HCT116 (cell line): ENCODE measurements around the gene PCAT7. TPM values are rescaled to one million over a fixed set of nuclear protein-coding genes. Genes with fewer than 3 reads are reported as not detected.
"Not testable (repeated sequence)": the region's sequence is repeated elsewhere in the genome, so short reads cannot be mapped to it uniquely, and the experiment has no call there.

Experiments
- ATAC-seq: fragments of 200-7000 bp; cut with Tn5 transposase; 2 replicates; pipeline ENCODE4 v1.9.1; 2020; ENCODE audit warnings: mild to moderate bottlenecking, moderate library complexity
- BruUV-seq: library from RNA; stranded (reverse); fragments of 400-500 nt; replicated peaks from 2 replicates; lab custom pipeline; 2021; lab: Mats Ljungman, UMichigan
- CTCF ChIA-PET: fragments of 300-600 bp; sonication (Branson Sonifier 250); formaldehyde crosslinking; loops from one replicate; lab custom pipeline; 2021; ENCODE audit warnings: antibody characterized with exemption; lab: Charles Lee
- POLR2A ChIA-PET: fragments of 300-600, 350-600 bp; sonication (Branson Sonifier 250); formaldehyde crosslinking; loops from one replicate; lab custom pipeline; 2021; ENCODE audit warnings: antibody characterized with exemption; lab: Charles Lee
- RAD21 ChIA-PET, 2 experiments: fragments of 300-600 bp; sonication (Branson Sonifier 250); formaldehyde crosslinking; loops; one replicate each; lab custom pipeline; 2023; ENCODE audit warnings: low total read pairs in 2 of 2; ENCODE audit not compliant: uncharacterized antibody in 2 of 2, unreplicated experiment in 2 of 2, low non-redundant PET in 1 of 2; lab: Charles Lee
- DNase-seq: peaks from one replicate; pipeline ENCODE4 v3.0.0-alpha.2; 2010; ENCODE audit warnings: low read depth, low spot score
- H2AFZ ChIP-seq: fragments of 200-600 bp; shearing (Covaris generic), sonication (generic); 2 replicates; pipeline ENCODE4 v1.6.1; 2017; ENCODE audit warnings: low read depth, mixed run types, mixed read lengths, antibody characterized with exemption, low read length; ENCODE audit not compliant: poor library complexity, severe bottlenecking
- H3K27ac ChIP-seq: 2 replicates; pipeline ENCODE4 v1.5.1; 2012; ENCODE audit warnings: low read depth, low read length
- H3K27me3 ChIP-seq: fragments of 200-600 bp; sonication (generic); 2 replicates; pipeline ENCODE4 v1.6.1; 2016; ENCODE audit warnings: mixed run types, low read length, mixed read lengths; ENCODE audit not compliant: insufficient read depth
- H3K36me3 ChIP-seq, 2 experiments: fragments of 200-500 bp in 1 of 2; fragments of 200-600 bp in 1 of 2; sonication (Bioruptor generic) in 1 of 2; sonication (generic) in 1 of 2; 2 replicates each; pipeline versions ENCODE4 v1.5.1 to v1.6.1; 2014 to 2016; ENCODE audit warnings: low read length in 2 of 2, inconsistent platforms in 1 of 2, mixed read lengths in 1 of 2, mixed run types in 1 of 2; ENCODE audit not compliant: insufficient read depth in 2 of 2, control insufficient read depth in 1 of 2
- H3K4me1 ChIP-seq, 2 experiments: fragments of 200-600 bp in 1 of 2; sonication (generic) in 1 of 2; 2 replicates each; pipeline versions ENCODE4 v1.5.1 to v1.6.1; 2012 to 2017; ENCODE audit warnings: low read length in 2 of 2, inconsistent platforms in 1 of 2, mild to moderate bottlenecking in 1 of 2, mixed read lengths in 1 of 2, mixed run types in 1 of 2, moderate library complexity in 1 of 2; ENCODE audit not compliant: insufficient read depth in 2 of 2, control insufficient read depth in 1 of 2
- H3K4me2 ChIP-seq: fragments of 200-600 bp; sonication (generic); 2 replicates; pipeline ENCODE4 v1.6.1; 2017; ENCODE audit warnings: mixed run types, low read length, mixed read lengths
- H3K4me3 ChIP-seq, 2 experiments: fragments of 200-600 bp in 1 of 2; sonication (generic) in 1 of 2; replicated peaks in 1 of 2; 2 replicates each; pipeline ENCODE4 v1.5.1; 2011 to 2016; ENCODE audit warnings: low read length in 2 of 2, control low read depth in 1 of 2, low read depth in 1 of 2, mild to moderate bottlenecking in 1 of 2, mixed read lengths in 1 of 2, mixed run types in 1 of 2
- H3K79me2 ChIP-seq: fragments of 200-600 bp; sonication (generic); 2 replicates; pipeline ENCODE4 v1.6.1; 2017; ENCODE audit warnings: mild to moderate bottlenecking, mixed run types, low read length, moderate library complexity, mixed read lengths; ENCODE audit not compliant: insufficient read depth
- H3K9ac ChIP-seq: fragments of 200-600 bp; sonication (generic); 2 replicates; pipeline ENCODE4 v1.6.1; 2016; ENCODE audit warnings: low read length, mixed read lengths
- H3K9me2 ChIP-seq: fragments of 200-600 bp; sonication (generic), shearing (Covaris generic); 2 replicates; pipeline ENCODE4 v1.6.1; 2017; ENCODE audit warnings: mixed run types, mild to moderate bottlenecking, moderate library complexity; ENCODE audit not compliant: insufficient read depth
- H3K9me3 ChIP-seq, 2 experiments: fragments of 200-500 bp in 1 of 2; fragments of 200-600 bp in 1 of 2; sonication (Bioruptor generic) in 1 of 2; sonication (generic) in 1 of 2; 2 replicates each; pipeline ENCODE4 v1.6.1; 2014 to 2017; ENCODE audit warnings: low read length in 2 of 2, mixed read lengths in 2 of 2, inconsistent platforms in 1 of 2, low read depth in 1 of 2, mild to moderate bottlenecking in 1 of 2, mixed run types in 1 of 2, moderate library complexity in 1 of 2; ENCODE audit not compliant: control insufficient read depth in 1 of 2, insufficient read depth in 1 of 2
- H4K20me1 ChIP-seq: fragments of 200-600 bp; sonication (generic), shearing (Covaris generic); 2 replicates; pipeline ENCODE4 v1.6.1; 2017; ENCODE audit warnings: mixed run types, mild to moderate bottlenecking, moderate library complexity; ENCODE audit not compliant: insufficient read depth
- EZH2phosphoT487 ChIP-seq: fragments of 200-600 bp; IDR thresholded peaks from 2 replicates; pipeline ENCODE4 v1.6.1; 2018; ENCODE audit warnings: antibody characterized with exemption, borderline replicate concordance
- MAX ChIP-seq: IDR thresholded peaks from 2 replicates; pipeline ENCODE4 v1.6.1; 2012
- POLR2A ChIP-seq: IDR thresholded peaks from 2 replicates; pipeline ENCODE4 v1.7.0; 2011; ENCODE audit warnings: borderline replicate concordance; ENCODE audit not compliant: insufficient read depth, insufficient read length; ENCODE audit errors: extremely low read depth
- RAD21 ChIP-seq: IDR thresholded peaks from 2 replicates; pipeline ENCODE4 v1.6.1; 2012; ENCODE audit warnings: low read depth, mild to moderate bottlenecking
- SIN3A ChIP-seq: IDR thresholded peaks from 2 replicates; pipeline ENCODE4 v1.6.1; 2012; ENCODE audit warnings: low read depth
- SP1 ChIP-seq: IDR thresholded peaks from 2 replicates; pipeline ENCODE4 v1.6.1; 2012; ENCODE audit warnings: low read depth
- SRF ChIP-seq: IDR thresholded peaks from 2 replicates; pipeline ENCODE4 v1.6.1; 2012; ENCODE audit warnings: low read depth
- ZNF274 ChIP-seq: fragments of 200-500 bp; sonication (Bioruptor generic); IDR thresholded peaks from 2 replicates; pipeline ENCODE4 v1.6.1; 2014; ENCODE audit warnings: mild to moderate bottlenecking, low read depth, low read length, inconsistent platforms
- intact Hi-C: fragments of 100-400 bp; cut with micrococcal nuclease; formaldehyde crosslinking; loops from 2 replicates; pipeline ENCODE4 v1.10.0; 2022
- total RNA-seq: library from RNA; stranded (reverse); gene quantifications from one replicate; pipeline ENCODE4 v1.2.1, GENCODE V29; 2021; ENCODE audit not compliant: unreplicated experiment

PCAT7 gene
- total RNA-seq, 1 experiment from 2014 or later: 3.8 TPM

DNA sequence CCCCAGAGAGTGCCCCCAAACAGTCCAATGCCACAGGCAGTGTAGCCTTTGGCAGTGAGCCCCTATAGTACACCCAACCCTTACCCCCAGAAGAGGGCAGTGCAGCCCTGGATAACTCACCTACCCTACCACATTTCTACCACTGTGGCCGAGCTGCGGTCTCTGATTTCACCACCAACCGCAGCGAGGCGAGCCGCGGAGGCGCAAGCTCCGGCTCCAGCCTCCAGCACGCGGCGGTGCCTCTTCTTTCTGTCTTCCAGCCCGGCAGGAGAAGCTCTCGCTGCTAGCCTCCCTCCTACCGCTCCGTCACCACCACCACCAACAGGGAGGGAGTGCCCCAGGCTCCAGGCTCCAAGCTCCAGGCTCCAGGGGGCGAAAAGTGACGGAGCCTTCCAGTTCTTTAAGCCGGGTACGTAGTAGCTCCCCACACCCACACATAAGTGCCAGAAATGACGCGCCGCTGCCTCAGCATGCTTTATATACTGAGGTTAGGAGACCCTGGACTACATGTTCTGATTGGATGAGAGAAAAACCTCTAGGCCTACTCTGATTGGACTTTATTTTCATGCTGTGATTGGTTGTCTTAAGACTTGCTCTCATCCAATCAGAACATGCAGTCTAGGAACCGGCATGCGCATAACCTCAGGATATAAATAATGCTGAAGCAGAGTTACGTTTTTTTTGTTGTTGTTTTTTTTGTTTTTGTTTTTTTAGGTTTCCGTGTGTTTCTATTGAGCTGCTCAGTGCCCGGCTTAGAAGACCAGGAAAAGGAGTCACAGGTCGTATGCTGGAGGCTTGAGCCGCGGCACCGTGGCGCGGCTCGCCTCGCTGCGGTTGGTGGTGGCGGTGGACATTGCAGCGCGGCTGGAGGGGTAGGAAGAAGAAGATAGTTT lies at the start of gene PCAT7 (continued):
- TF ChIP-seq RAD21: peak; percentile 77
- TF ChIP-seq SP1: peak; percentile 67
- no peak for TF ChIP-seq ZNF274
- no peak for TF ChIP-seq EZH2phosphoT487
- TF ChIP-seq POLR2A: peak; percentile 92
- TF ChIP-seq MAX: 0 out of 2 replicates have a peak, but pooled peaks have one; percentile 21
- TF ChIP-seq SIN3A: no peak
- TF ChIP-seq SRF: no peak

DNA sequence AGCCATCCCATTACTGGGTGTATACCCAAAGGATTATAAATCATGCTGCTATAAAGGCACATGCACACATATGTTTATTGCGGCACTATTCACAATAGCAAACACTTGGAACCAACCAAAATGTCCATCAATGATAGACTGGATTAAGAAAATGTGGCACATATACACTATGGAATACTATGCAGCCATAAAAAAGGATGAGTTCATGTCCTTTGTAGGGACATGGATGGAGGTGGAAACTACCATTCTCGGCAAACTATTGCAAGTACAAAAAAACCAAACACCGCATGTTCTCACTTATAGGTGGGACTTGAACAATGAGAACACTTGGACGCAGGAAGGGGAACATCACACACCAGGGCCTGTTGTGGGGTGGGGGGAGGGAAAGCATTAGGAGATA lies 48.5 kb upstream of the PCAT7 start:
- H4K20me1 ChIP-seq, H3K9ac ChIP-seq, H3K4me2 ChIP-seq, H3K36me3 ChIP-seq, H3K27me3 ChIP-seq, H3K4me3 ChIP-seq, H3K27ac ChIP-seq, DNase-seq, H3K4me1 ChIP-seq, H3K9me3 ChIP-seq, RAD21 ChIA-PET, intact Hi-C loops, POLR2A ChIA-PET, H3K79me2 ChIP-seq, H3K9me2 ChIP-seq, CTCF ChIA-PET, ATAC-seq, BruUV-seq, H2AFZ ChIP-seq: not testable (repeated sequence)
